GM12878 (cell line): ENCODE measurements around the gene SLC6A20. TPM values are rescaled to one million over a fixed set of nuclear protein-coding genes. Genes with fewer than 3 reads are reported as not detected.

ENCODE experiments used
- ATAC-seq: fragments of 200-7000 bp; cut with Tn5 transposase; 3 replicates; pipeline ENCODE4 v1.9.1; 2020; ENCODE audit warnings: mild to moderate bottlenecking, moderate library complexity
- BruUV-seq: library from RNA; stranded (reverse); fragments of 400-500 nt; replicated peaks from 2 replicates; lab custom pipeline; 2021; lab: Mats Ljungman, UMichigan
- CTCF ChIA-PET: fragments of 300-600 bp; sonication (Branson Sonifier 250); formaldehyde crosslinking; extraction: SDS; loops from one replicate; lab custom pipeline; 2021; ENCODE audit warnings: inconsistent platforms; lab: Yijun Ruan, JAX
- POLR2A ChIA-PET: fragments of 350-600 bp; formaldehyde crosslinking; extraction: SDS; loops from one replicate; lab custom pipeline; 2021; ENCODE audit warnings: inconsistent platforms; lab: Charles Lee
- RAD21 ChIA-PET: fragments of 300-600 bp; sonication (Branson Sonifier 250); formaldehyde crosslinking; loops from one replicate; lab custom pipeline; 2023; ENCODE audit warnings: antibody characterized with exemption; ENCODE audit not compliant: unreplicated experiment; lab: Charles Lee
- SMC1A ChIA-PET: fragments of 300-600 bp; sonication (Branson Sonifier 250); formaldehyde crosslinking; loops from one replicate; lab custom pipeline; 2023; ENCODE audit not compliant: unreplicated experiment, uncharacterized antibody; lab: Charles Lee
- DNase-seq: peaks from one replicate; pipeline ENCODE4 v3.0.0-alpha.2; 2011; ENCODE audit warnings: low read depth, low spot score
- FAIRE-seq: peaks from 3 replicates; lab custom pipeline; 2011; peaks lifted over from hg19 to GRCh38; lab: Jason Lieb, UNC
- H2AFZ ChIP-seq: 2 replicates; pipeline ENCODE4 v1.6.0; 2011; ENCODE audit warnings: low read depth, low read length, control low read depth; ENCODE audit not compliant: control insufficient read depth
- H3K27ac ChIP-seq: 2 replicates; pipeline ENCODE4 v1.5.1; 2011; ENCODE audit warnings: control low read depth; ENCODE audit not compliant: control insufficient read depth, insufficient read depth
- H3K27me3 ChIP-seq, 2 experiments: replicated peaks in 1 of 2; 2 replicates each; pipeline versions ENCODE4 v1.6.0 to v1.6.1; 2011; ENCODE audit warnings: low read length in 1 of 2; ENCODE audit not compliant: control insufficient read depth in 2 of 2, insufficient read depth in 2 of 2
- H3K36me3 ChIP-seq, 2 experiments: 2 replicates each; pipeline ENCODE4 v1.5.1; 2011; ENCODE audit warnings: low read length in 1 of 2; ENCODE audit not compliant: control insufficient read depth in 2 of 2, insufficient read depth in 2 of 2
- H3K4me1 ChIP-seq: 2 replicates; pipeline ENCODE4 v1.6.1; 2011; ENCODE audit warnings: mild to moderate bottlenecking, low read length, moderate library complexity, mixed read lengths; ENCODE audit not compliant: control insufficient read depth, insufficient read depth
- H3K4me2 ChIP-seq: 2 replicates; pipeline ENCODE4 v1.6.0; 2011; ENCODE audit warnings: control low read depth; ENCODE audit not compliant: control insufficient read depth, insufficient read depth
- H3K4me3 ChIP-seq: fragments of 200-600 bp; sonication (generic); 2 replicates; pipeline ENCODE4 v1.5.1; 2016
- H3K79me2 ChIP-seq: 2 replicates; pipeline ENCODE4 v1.6.0; 2011; ENCODE audit warnings: low read length; ENCODE audit not compliant: control insufficient read depth, insufficient read depth
- H3K9ac ChIP-seq: 2 replicates; pipeline ENCODE4 v1.8.0; 2011; ENCODE audit warnings: low read length, control low read depth, mixed read lengths; ENCODE audit not compliant: control insufficient read depth, insufficient read depth
- H3K9me3 ChIP-seq: replicated peaks from 3 replicates; pipeline ENCODE4 v1.5.1; 2011; ENCODE audit warnings: mild to moderate bottlenecking, low read length; ENCODE audit not compliant: control insufficient read depth, insufficient read depth
- H4K20me1 ChIP-seq: 2 replicates; pipeline ENCODE4 v1.6.0; 2011; ENCODE audit not compliant: control insufficient read depth, insufficient read depth
- ASH2L ChIP-seq: fragments of 300-600, 200-600 bp; sonication (generic); IDR thresholded peaks from 2 replicates; pipeline ENCODE4 v1.6.1; 2017; ENCODE audit warnings: low read depth, mild to moderate bottlenecking, borderline replicate concordance
- BACH1 ChIP-seq: fragments of 450-650 bp; IDR thresholded peaks from 2 replicates; pipeline ENCODE4 v1.6.1; 2017; ENCODE audit warnings: mild to moderate bottlenecking, borderline replicate concordance
- BHLHE40 ChIP-seq, 2 experiments: fragments of 450-650 bp in 1 of 2; IDR thresholded peaks; 2 replicates each; pipeline ENCODE4 v1.6.1; 2011 to 2017; ENCODE audit warnings: low read depth in 2 of 2, borderline replicate concordance in 1 of 2, improper control_type of control experiment in 1 of 2, low read length in 1 of 2, mild to moderate bottlenecking in 1 of 2
- SMAD5 ChIP-seq: IDR thresholded peaks from 2 replicates; pipeline ENCODE4 v1.6.1; 2016; ENCODE audit warnings: antibody characterized with exemption, low read depth
- ZNF274 ChIP-seq: IDR thresholded peaks from one replicate; pipeline ENCODE4 v1.8.0; 2011; ENCODE audit not compliant: insufficient read length, insufficient read depth
- in situ Hi-C: fragments of 300-500 bp; cut with MboI; formaldehyde crosslinking; loops from 9 replicates; pipeline ENCODE4 v1.14.3; 2018; ENCODE audit warnings: mixed read lengths
- intact Hi-C: fragments of 100-400 bp; cut with micrococcal nuclease; formaldehyde crosslinking; loops from one replicate; pipeline ENCODE4 v1.14.2; 2022; ENCODE audit not compliant: unreplicated experiment
- polyA plus RNA-seq, 11 experiments: library from polyadenylated mRNA; depleted of rRNA in 4 of 11; unstranded in 6 of 11; stranded (reverse) in 5 of 11; fragments of >200 nt; fragmentation: Nextera tagmentation in 4 of 11; fragmentation: Illumina TruSeq in 1 of 11; extraction: Ambion mirVana in 4 of 11; extraction: Trizol in 1 of 11; gene quantifications; 1 replicate in 1 of 11; 2 replicates in 10 of 11; pipeline versions ENCODE4 v1.2.1 to v1.2.3, GENCODE V29; 2011 to 2016; ENCODE audit warnings: inconsistent platforms in 2 of 11, missing spikeins in 2 of 11, low read depth in 1 of 11
- total RNA-seq, 4 experiments: library from RNA; depleted of rRNA in 3 of 4; stranded (reverse); fragments of >200 nt in 3 of 4; fragmentation: Illumina TruSeq in 1 of 4; extraction: Trizol in 1 of 4; gene quantifications; 2 replicates each; pipeline versions ENCODE4 v1.2.1 to v1.2.3, GENCODE V29; 2013 to 2021
- TF ChIP-seq, protein P1 (sequence below): fragments of 450-650 bp; IDR thresholded peaks from 2 replicates; pipeline ENCODE4 v1.6.1; 2017; ENCODE audit warnings: borderline replicate concordance

SLC6A20 gene
- total and polyA plus RNA-seq, 10 of the 15 experiments (the other 5 are each of a cell fraction or from before 2014, with no cell fraction given) = 0.31 to 4.1 (median 1.1) TPM

DNA sequence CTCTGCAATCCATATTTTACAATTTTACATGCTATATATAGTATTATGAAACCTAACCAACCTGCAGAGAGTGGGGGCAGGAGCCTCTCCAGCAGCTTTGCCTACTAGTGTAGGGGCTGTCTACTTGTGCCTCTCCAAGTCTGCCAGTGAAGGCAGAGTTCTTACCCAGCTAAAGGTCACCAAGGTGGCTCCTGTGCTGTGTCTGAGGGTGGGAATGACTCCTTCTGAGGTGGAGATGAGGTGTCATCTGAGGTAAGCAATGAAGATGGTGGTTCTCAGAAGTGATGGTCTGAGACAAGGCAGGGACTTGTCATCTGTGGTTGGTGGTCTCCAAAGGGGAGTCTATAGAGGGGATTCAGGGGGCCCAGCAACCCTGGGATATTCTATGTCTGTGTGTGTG lies 59.6 kb downstream of the SLC6A20 start:
- ATAC-seq = no peak
- CTCF ChIA-PET = no interaction called here

More for the DNA sequence above, 59.6 kb downstream of the SLC6A20 start:
- Histone ChIP-seq H3K36me3 (peaks cover 9 to 33% of the 10 kb centered on the region in 2 experiments), H3K9me3 (no peaks in the 10 kb centered on the region), H3K27ac (no peak overlapping the region), H3K9ac (no peak overlapping the region), H3K4me2 (no peak overlapping the region), H3K27me3 (no peaks in the 10 kb centered on the region), H3K4me1 (no peaks in the 10 kb centered on the region), H2AFZ (no peak overlapping the region), H3K4me3 (no peak overlapping the region), H3K79me2 (no peaks in the 10 kb centered on the region), H4K20me1 (no peaks in the 10 kb centered on the region)
- intact Hi-C loops (no loop called here), in situ Hi-C loops (no loop called here)
- no TSS peak for BruUV-seq
- TF ChIP-seq BHLHE40 (IDR thresholded peaks at IDR 0.05; ENCODE audit: borderline replicate concordance in 1 of 2, low read depth in 2 of 2, low read length in 1 of 2) = no peak
- TF ChIP-seq, protein P1, sequence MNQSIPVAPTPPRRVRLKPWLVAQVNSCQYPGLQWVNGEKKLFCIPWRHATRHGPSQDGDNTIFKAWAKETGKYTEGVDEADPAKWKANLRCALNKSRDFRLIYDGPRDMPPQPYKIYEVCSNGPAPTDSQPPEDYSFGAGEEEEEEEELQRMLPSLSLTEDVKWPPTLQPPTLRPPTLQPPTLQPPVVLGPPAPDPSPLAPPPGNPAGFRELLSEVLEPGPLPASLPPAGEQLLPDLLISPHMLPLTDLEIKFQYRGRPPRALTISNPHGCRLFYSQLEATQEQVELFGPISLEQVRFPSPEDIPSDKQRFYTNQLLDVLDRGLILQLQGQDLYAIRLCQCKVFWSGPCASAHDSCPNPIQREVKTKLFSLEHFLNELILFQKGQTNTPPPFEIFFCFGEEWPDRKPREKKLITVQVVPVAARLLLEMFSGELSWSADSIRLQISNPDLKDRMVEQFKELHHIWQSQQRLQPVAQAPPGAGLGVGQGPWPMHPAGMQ = no peak
- TF ChIP-seq SMAD5 = no peak
- no peak for TF ChIP-seq ZNF274
- no peak for TF ChIP-seq ASH2L
- no peak for TF ChIP-seq BACH1
- ChIA-PET SMC1A (interaction anchor here (1.0 to 1.2 kb wide), 2 partner anchors 81 to 117 kb away, joined by 3 read pairs; no protein-coding TSS in a partner anchor), POLR2A (no interaction called here), RAD21 (no interaction called here)
- no peak for FAIRE-seq
- no peak for DNase-seq
